ENCODE results near the gene DLG2.

GRCh38 chr11:85184721-85185120, 442.4 kb downstream of the DLG2 start:
- no peak for TF ChIP-seq CREB1 (IDR thresholded peaks at IDR 0.05)
- no peak for TF ChIP-seq CBX5 (IDR thresholded peaks at IDR 0.05; ENCODE audit: low read depth, low read length)
